IMR-90 (cell line): Measurements from ENCODE around the gene ITK. TPM values are rescaled to one million over a fixed set of nuclear protein-coding genes. Genes with fewer than 3 reads are reported as not detected.

Experiments used
- ATAC-seq: fragments of 200-7000 bp; cut with Tn5 transposase; 2 replicates; pipeline ENCODE4 v1.9.1; 2020; ENCODE audit warnings: low read depth, mild to moderate bottlenecking, moderate library complexity
- BruUV-seq: library from RNA; stranded (reverse); fragments of 400-500 nt; replicated peaks from 2 replicates; lab custom pipeline; 2021; lab: Mats Ljungman, UMichigan
- CTCF ChIA-PET: fragments of 300-600 bp; formaldehyde crosslinking; extraction: SDS; loops from one replicate; lab custom pipeline; 2021; ENCODE audit warnings: antibody characterized with exemption; lab: Yijun Ruan, JAX
- POLR2A ChIA-PET: fragments of 300-600 bp; sonication (Branson Sonifier 250); formaldehyde crosslinking; loops from one replicate; lab custom pipeline; 2022; ENCODE audit warnings: antibody characterized with exemption; ENCODE audit not compliant: unreplicated experiment; lab: Charles Lee
- DNase-seq: peaks from one replicate; pipeline ENCODE4 v3.0.0; 2013
- H2AFZ ChIP-seq: replicated peaks from 2 replicates; pipeline ENCODE3; 2013; ENCODE audit warnings: low read length, mild to moderate bottlenecking; ENCODE audit not compliant: poor library complexity
- H2AK5ac ChIP-seq: 2 replicates; pipeline ENCODE4 v1.6.1; 2013; ENCODE audit warnings: low read depth, low read length, inconsistent platforms
- H2AK9ac ChIP-seq: replicated peaks from 2 replicates; pipeline ENCODE3; 2013; ENCODE audit warnings: mild to moderate bottlenecking, low read depth, low read length, moderate library complexity; ENCODE audit not compliant: poor library complexity
- H2BK120ac ChIP-seq: 2 replicates; pipeline ENCODE4 v1.6.1; 2013; ENCODE audit warnings: low read depth, low read length, inconsistent platforms
- H2BK15ac ChIP-seq: 3 replicates; pipeline ENCODE4 v1.6.1; 2013; ENCODE audit warnings: low read depth, low read length, inconsistent platforms
- H2BK20ac ChIP-seq: 2 replicates; pipeline ENCODE4 v1.6.1; 2013; ENCODE audit warnings: low read depth, mild to moderate bottlenecking, inconsistent platforms, low read length, moderate library complexity
- H2BK5ac ChIP-seq: 2 replicates; pipeline ENCODE4 v1.6.1; 2013; ENCODE audit warnings: mild to moderate bottlenecking, low read depth, low read length, inconsistent platforms; ENCODE audit not compliant: poor library complexity, severe bottlenecking
- H3K14ac ChIP-seq: replicated peaks from 2 replicates; pipeline ENCODE4 v1.6.1; 2013; ENCODE audit warnings: low read depth, low read length, inconsistent platforms
- H3K18ac ChIP-seq: 2 replicates; pipeline ENCODE4 v1.6.1; 2013; ENCODE audit warnings: low read depth, low read length, control low read depth
- H3K23ac ChIP-seq: 2 replicates; pipeline ENCODE4 v1.6.1; 2013; ENCODE audit warnings: low read depth, low read length, inconsistent platforms
- H3K27ac ChIP-seq: 2 replicates; pipeline ENCODE4 v1.5.1; 2013; ENCODE audit warnings: mild to moderate bottlenecking, control low read depth, low read length; ENCODE audit not compliant: insufficient read depth
- H3K27me3 ChIP-seq: 2 replicates; pipeline ENCODE4 v1.6.1; 2013; ENCODE audit warnings: low read length; ENCODE audit not compliant: control insufficient read depth, insufficient read depth
- H3K36me3 ChIP-seq: 2 replicates; pipeline ENCODE4 v1.6.1; 2013; ENCODE audit warnings: low read length, mixed read lengths; ENCODE audit not compliant: control insufficient read depth, insufficient read depth
- H3K4ac ChIP-seq: 2 replicates; pipeline ENCODE4 v1.6.1; 2013; ENCODE audit warnings: low read depth, low read length, inconsistent platforms
- H3K4me1 ChIP-seq: 2 replicates; pipeline ENCODE4 v1.6.1; 2013; ENCODE audit warnings: low read length, mixed read lengths; ENCODE audit not compliant: control insufficient read depth, insufficient read depth
- H3K4me2 ChIP-seq: 2 replicates; pipeline ENCODE4 v1.6.1; 2013; ENCODE audit warnings: low read depth, mild to moderate bottlenecking, control low read depth, low read length, moderate library complexity
- H3K4me3 ChIP-seq: 2 replicates; pipeline ENCODE4 v1.5.1; 2013; ENCODE audit warnings: low read depth, mild to moderate bottlenecking, control low read depth, low read length, moderate library complexity; ENCODE audit not compliant: insufficient read depth
- H3K56ac ChIP-seq: 2 replicates; pipeline ENCODE4 v1.6.1; 2013; ENCODE audit warnings: low read length, inconsistent platforms; ENCODE audit not compliant: insufficient read depth; ENCODE audit errors: extremely low read depth
- H3K79me1 ChIP-seq, 2 experiments: 2 replicates each; pipeline ENCODE4 v1.6.1; 2013; ENCODE audit warnings: low read length in 2 of 2, inconsistent platforms in 1 of 2, low read depth in 1 of 2
- H3K9ac ChIP-seq: 2 replicates; pipeline ENCODE4 v1.6.1; 2013; ENCODE audit warnings: low read depth, low read length, control low read depth
- H3K9me1 ChIP-seq: 2 replicates; pipeline ENCODE4 v1.6.1; 2013; ENCODE audit warnings: low read length, inconsistent platforms; ENCODE audit not compliant: insufficient read depth
- H3K9me3 ChIP-seq: 2 replicates; pipeline ENCODE4 v1.6.1; 2013; ENCODE audit warnings: low read length; ENCODE audit not compliant: control insufficient read depth, insufficient read depth
- H4K20me1 ChIP-seq: 2 replicates; pipeline ENCODE4 v1.6.1; 2013; ENCODE audit warnings: low read length, inconsistent platforms; ENCODE audit not compliant: insufficient read depth
- H4K5ac ChIP-seq: 2 replicates; pipeline ENCODE4 v1.6.1; 2013; ENCODE audit warnings: mild to moderate bottlenecking, low read depth, low read length, control low read depth
- H4K8ac ChIP-seq, 2 experiments: 2 replicates each; pipeline ENCODE4 v1.6.1; 2013; ENCODE audit warnings: low read depth in 2 of 2, low read length in 2 of 2, control low read depth in 1 of 2, inconsistent platforms in 1 of 2
- H4K91ac ChIP-seq: 2 replicates; pipeline ENCODE4 v1.6.1; 2013; ENCODE audit warnings: low read depth, low read length, inconsistent platforms; ENCODE audit not compliant: insufficient read depth
- BHLHE40 ChIP-seq: fragments of 150-350 bp; IDR thresholded peaks from 2 replicates; pipeline ENCODE4 v1.6.1; 2016; ENCODE audit warnings: mild to moderate bottlenecking, low read depth, low read length
- CEBPB ChIP-seq: IDR thresholded peaks from 2 replicates; pipeline ENCODE4 v1.6.1; 2012; ENCODE audit warnings: low read depth, low read length, improper control_type of control experiment
- CHD1 ChIP-seq: IDR thresholded peaks from 2 replicates; pipeline ENCODE4 v1.6.1; 2012; ENCODE audit warnings: low read depth, low read length, improper control_type of control experiment
- CTCF ChIP-seq: conservative IDR thresholded peaks from 2 replicates; pipeline ENCODE4 v1.5.1; 2012; ENCODE audit warnings: mild to moderate bottlenecking, low read depth, low read length, improper control_type of control experiment
- MAZ ChIP-seq: IDR thresholded peaks from 2 replicates; pipeline ENCODE4 v1.6.1; 2012; ENCODE audit warnings: low read depth, mild to moderate bottlenecking, low read length, improper control_type of control experiment, moderate library complexity, borderline replicate concordance
- MXI1 ChIP-seq: IDR thresholded peaks from 2 replicates; pipeline ENCODE4 v1.6.1; 2012; ENCODE audit warnings: low read depth, mild to moderate bottlenecking, low read length, moderate library complexity, borderline replicate concordance
- NFE2L2 ChIP-seq: fragments of 150-350 bp; IDR thresholded peaks from 2 replicates; pipeline ENCODE4 v1.6.1; 2016; ENCODE audit warnings: low read depth, mild to moderate bottlenecking, low read length
- POLR2A ChIP-seq: IDR thresholded peaks from 2 replicates; pipeline ENCODE4 v1.6.1; 2012; ENCODE audit warnings: mild to moderate bottlenecking, low read depth, low read length
- RAD21 ChIP-seq: IDR thresholded peaks from 2 replicates; pipeline ENCODE4 v1.6.1; 2012; ENCODE audit warnings: low read length, improper control_type of control experiment
- RCOR1 ChIP-seq: IDR thresholded peaks from 2 replicates; pipeline ENCODE4 v1.6.1; 2012; ENCODE audit warnings: mild to moderate bottlenecking, low read length, improper control_type of control experiment; ENCODE audit not compliant: insufficient replicate concordance
- RFX5 ChIP-seq: IDR thresholded peaks from 2 replicates; pipeline ENCODE4 v1.8.0; 2012; ENCODE audit warnings: low read depth, mild to moderate bottlenecking, low read length, moderate library complexity
- SMC3 ChIP-seq: fragments of 150-350 bp; IDR thresholded peaks from 2 replicates; pipeline ENCODE4 v1.6.1; 2016; ENCODE audit warnings: low read depth, mild to moderate bottlenecking, antibody characterized with exemption, low read length, moderate library complexity
- USF2 ChIP-seq: fragments of 150-350 bp; IDR thresholded peaks from 2 replicates; pipeline ENCODE4 v1.6.1; 2017; ENCODE audit warnings: mild to moderate bottlenecking, antibody characterized with exemption, low read length, low read depth
- WGBS, 2 experiments: methylation state at CpG; one replicate each; pipeline versions ENCODE4 v1.1.5 to v1.1.7; 2013; ENCODE audit warnings: missing lambda C conversion rate in 2 of 2; ENCODE audit not compliant: insufficient read length in 1 of 2; ENCODE audit errors: extremely low coverage in 2 of 2; 5-methylcytosine and 5-hydroxymethylcytosine counted together
- dilution Hi-C: fragments of 300-500 bp; cut with HindIII; formaldehyde crosslinking; loops from one replicate; pipeline ENCODE4 v1.14.3; 2018; ENCODE audit warnings: low sequenced_read_pairs; ENCODE audit not compliant: unreplicated experiment
- in situ Hi-C: fragments of 300-500 bp; cut with MboI; formaldehyde crosslinking; loops from 3 replicates; pipeline ENCODE4 v1.14.3; 2019; ENCODE audit warnings: low sequenced_read_pairs, inconsistent platforms, mixed read lengths
- intact Hi-C: fragments of 100-400 bp; cut with micrococcal nuclease; formaldehyde crosslinking; loops from 2 replicates; pipeline ENCODE4 v1.10.0; 2022
- polyA plus RNA-seq, 3 experiments: library from polyadenylated mRNA; depleted of rRNA; stranded (reverse); fragments of >200 nt; gene quantifications; 2 replicates each; pipeline ENCODE4 v1.2.3, GENCODE V29; 2012; ENCODE audit warnings: low replicate concordance in 1 of 3
- total RNA-seq: library from RNA; depleted of rRNA; stranded (reverse); fragments of >200 nt; gene quantifications from 2 replicates; pipeline ENCODE4 v1.2.3, GENCODE V29; 2012

ITK gene
- total and polyA plus RNA-seq, 2 of the 4 experiments (the other 2 are of a cell fraction) = not detected

GRCh38 chr5:157198277-157198986 lies 17.8 kb downstream of the ITK start:
- no peak overlapping the region for H3K27ac ChIP-seq
- no peak overlapping the region for H4K91ac ChIP-seq
- no peaks in the 10 kb centered on the region for H3K36me3 ChIP-seq
- no peak overlapping the region for H2BK120ac ChIP-seq
- no peaks in the 10 kb centered on the region for H3K9me3 ChIP-seq
- TF ChIP-seq MAZ = no peak
- TF ChIP-seq USF2 = no peak
- TF ChIP-seq CEBPB = no peak
- TF ChIP-seq RCOR1 = no peak
- TF ChIP-seq SMC3 = no peak
- TF ChIP-seq MXI1 = no peak
- no peak for TF ChIP-seq RAD21
- TF ChIP-seq NFE2L2 = no peak
- no peak for TF ChIP-seq RFX5
- no peak for TF ChIP-seq BHLHE40
- no peak for TF ChIP-seq CHD1
- TF ChIP-seq CTCF = no peak
- no peak for TF ChIP-seq POLR2A
- no peak overlapping the region for H2AK5ac ChIP-seq
- H3K18ac ChIP-seq = no peak overlapping the region
- POLR2A ChIA-PET = no interaction called here
- H4K20me1 ChIP-seq = no peaks in the 10 kb centered on the region
- no peak overlapping the region for H2BK15ac ChIP-seq
- ATAC-seq = no peak
- H3K79me1 ChIP-seq = no peaks in the 10 kb centered on the region
- H3K4me1 ChIP-seq = no peaks in the 10 kb centered on the region
- no peak for DNase-seq
- H3K4me3 ChIP-seq = no peak overlapping the region
- 48% methylated on average over 3 of the region's 5 CpGs; no CpG with 5 or more reads in 1 of the 2 experiments for WGBS, 2 experiments
- no peak overlapping the region for H2AFZ ChIP-seq
- H2AK9ac ChIP-seq = no peak overlapping the region
- BruUV-seq = no TSS peak
- no peak overlapping the region for H4K8ac ChIP-seq
- dilution Hi-C loops = no loop called here
- no peak overlapping the region for H3K9ac ChIP-seq
- H2BK20ac ChIP-seq = no peak overlapping the region
- H4K5ac ChIP-seq = no peak overlapping the region
- CTCF ChIA-PET = no interaction called here
- no peak overlapping the region for H2BK5ac ChIP-seq
- no peak overlapping the region for H3K4ac ChIP-seq
- H3K4me2 ChIP-seq = no peak overlapping the region
- intact Hi-C loops = no loop called here
- in situ Hi-C loops = no loop called here
- no peak overlapping the region for H3K23ac ChIP-seq
- no peak overlapping the region for H3K56ac ChIP-seq
- H3K9me1 ChIP-seq = no peaks in the 10 kb centered on the region
- H3K27me3 ChIP-seq = peaks cover 2% of the 10 kb centered on the region; the same call in 1 of the 2 replicates
- no peak overlapping the region for H3K14ac ChIP-seq
